HUDEP-2 (cell line): ENCODE measurements around the gene DKKL1.
A peak's percentile ranks its signal among the peaks of the same experiment; 100 is the strongest.
"Not testable (repeated sequence)": the region's sequence is repeated elsewhere in the genome, so short reads cannot be mapped to it uniquely, and the experiment has no call there.

ENCODE experiments used
- DNase-seq, 76 experiments: peaks; one replicate each; lab custom pipeline; 2025; ENCODE audit not compliant: unreplicated experiment in 76 of 76; lab: John Stamatoyannopoulos, UW

DKKL1 gene

GRCh38 chr19:49359851-49360820 lies 3.5 kb upstream of the DKKL1 start:
- DNase-seq, result no peak

GRCh38 chr19:49361438-49362047 lies 2.1 kb upstream of the DKKL1 start:
- no peak for DNase-seq

- DNase-seq, result no peak
Observed at GRCh38 chr19:49362048-49362928, 1.4 kb upstream of the DKKL1 start, which contains the start of gene TEAD2. TEAD2 (minus strand) TSS chr19:49362416; CDS start chr19:49360075, 2,341 bp downstream.

- DNase-seq, result peak in 3 of 76 experiments; percentile 30 to 83 (median 44)
Observed at GRCh38 chr19:49362929-49363267, 779 bp upstream of the DKKL1 start.

- DNase-seq, result no peak
Observed at GRCh38 chr19:49364083-49364737, 533 bp downstream of the DKKL1 start.

- no peak for DNase-seq
Observed at GRCh38 chr19:49366110-49366509, 2.4 kb downstream of the DKKL1 start.

GRCh38 chr19:49368711-49369358 lies 5.2 kb downstream of the DKKL1 start:
- DNase-seq, result no peak

- DNase-seq, result no peak
Observed at GRCh38 chr19:49371184-49371583, 7.5 kb downstream of the DKKL1 start.

- not testable (repeated sequence) for DNase-seq
Observed at GRCh38 chr19:49373174-49373573, 9.5 kb downstream of the DKKL1 start.

- DNase-seq, result no peak
Observed at GRCh38 chr19:49374665-49375434, 11.2 kb downstream of the DKKL1 start.

GRCh38 chr19:49378512-49378911 lies 14.8 kb downstream of the DKKL1 start:
- DNase-seq, result no peak

GRCh38 chr19:49380391-49380790 lies 16.7 kb downstream of the DKKL1 start:
- no peak for DNase-seq

- DNase-seq, result no peak
Observed at GRCh38 chr19:49382639-49383038, 19.0 kb downstream of the DKKL1 start.

- DNase-seq, result no peak
Observed at GRCh38 chr19:49383599-49383998, 19.9 kb downstream of the DKKL1 start.

GRCh38 chr19:49387936-49388372 lies 24.3 kb downstream of the DKKL1 start, which contains the start of gene KASH5:
KASH5 (plus strand) TSS chr19:49388249; CDS start chr19:49390884, 2,635 bp downstream.
- no peak for DNase-seq

GRCh38 chr19:49389406-49389805 lies 25.7 kb downstream of the DKKL1 start:
- no peak for DNase-seq

- DNase-seq, result no peak
Observed at GRCh38 chr19:49390131-49390928, 26.7 kb downstream of the DKKL1 start.

- DNase-seq, result peak in 39 of 76 experiments; percentile 3 to 72 (median 33)
Observed at GRCh38 chr19:49390929-49391359, 27.3 kb downstream of the DKKL1 start.
